Gastroesophageal sphincter (tissue), 3 donors: ENCODE data around the gene VEGFD.

Experiments used
- CTCF ChIP-seq, 4 experiments: fragments of 200-600 bp in 2 of 4; fragments of 450-650 bp in 2 of 4; sonication (generic) in 1 of 4; IDR thresholded peaks; one replicate each; pipeline ENCODE4 v1.5.1; 2017 to 2019; ENCODE audit warnings: antibody characterized with exemption in 4 of 4, mild to moderate bottlenecking in 2 of 4, moderate library complexity in 2 of 4
- EP300 ChIP-seq: sonication (generic); formaldehyde crosslinking; IDR thresholded peaks from one replicate; pipeline ENCODE4 v1.6.1; 2017; ENCODE audit warnings: antibody characterized with exemption, mild to moderate bottlenecking
- POLR2A ChIP-seq, 2 donors: fragments of 450-650 bp; IDR thresholded peaks; one replicate each; pipeline ENCODE4 v1.6.1; 2017; ENCODE audit warnings: antibody characterized with exemption in 2 of 2, mild to moderate bottlenecking in 2 of 2, moderate library complexity in 1 of 2
- POLR2AphosphoS5 ChIP-seq: sonication (generic); formaldehyde crosslinking; IDR thresholded peaks from one replicate; pipeline ENCODE4 v1.6.1; 2017; ENCODE audit warnings: antibody characterized with exemption

- TF ChIP-seq POLR2A (IDR thresholded peaks at IDR 0.05) (no peak), CTCF (IDR thresholded peaks at IDR 0.05) (no peak), POLR2AphosphoS5 (no peak), EP300 (no peak)
Observed at GRCh38 chrX:15340867-15341266, 43.3 kb downstream of the VEGFD start.
